HG03135 (cell line): ENCODE results near the gene TARS2.

Source experiments
- ATAC-seq: cut with Tn5 transposase; IDR thresholded peaks from one replicate; pipeline ENCODE4 v1.9.1; 2021; ENCODE audit warnings: mild to moderate bottlenecking, moderate library complexity; ENCODE audit not compliant: unreplicated experiment

TARS2 gene

GRCh38 chr1:150507912-150508864 is 21.0 kb downstream of the TARS2 start, which contains the start of gene ECM1:
Gene ECM1 (plus strand): TSS chr1:150508109. CDS start chr1:150508210, 101 bp downstream.
- no peak for ATAC-seq

- ATAC-seq = no peak
These were observed 21.8 kb downstream of the TARS2 start for GRCh38 chr1:150508982-150509381.

GRCh38 chr1:150511551-150511950 is 24.3 kb downstream of the TARS2 start:
- ATAC-seq = no peak

GRCh38 chr1:150511985-150512660 is 24.9 kb downstream of the TARS2 start:
- ATAC-seq = no peak

GRCh38 chr1:150512846-150513245 is 25.6 kb downstream of the TARS2 start:
- ATAC-seq = no peak

- no peak for ATAC-seq
These were observed 26.2 kb downstream of the TARS2 start for GRCh38 chr1:150513351-150513791.

GRCh38 chr1:150514260-150514659 is 27.0 kb downstream of the TARS2 start:
- ATAC-seq = no peak

GRCh38 chr1:150514913-150515327 is 27.7 kb downstream of the TARS2 start:
- ATAC-seq = no peak

- ATAC-seq = peak; percentile 93
These were observed 28.3 kb downstream of the TARS2 start, which contains the start of gene FALEC for GRCh38 chr1:150515328-150516049. Gene FALEC (plus strand): TSS chr1:150515752.

GRCh38 chr1:150516050-150516591 is 28.9 kb downstream of the TARS2 start:
- no peak for ATAC-seq

GRCh38 chr1:150516616-150517015 is 29.4 kb downstream of the TARS2 start:
- ATAC-seq = no peak

- ATAC-seq = no peak
These were observed 34.2 kb downstream of the TARS2 start for GRCh38 chr1:150521196-150521968.

GRCh38 chr1:150525348-150525747 is 38.1 kb downstream of the TARS2 start:
- no peak for ATAC-seq

- no peak for ATAC-seq
These were observed 41.0 kb downstream of the TARS2 start for GRCh38 chr1:150528196-150528595.

- no peak for ATAC-seq
These were observed 41.8 kb downstream of the TARS2 start for GRCh38 chr1:150529017-150529416.

GRCh38 chr1:150530491-150531159 is 43.4 kb downstream of the TARS2 start:
- ATAC-seq = no peak

- no peak for ATAC-seq
These were observed 45.6 kb downstream of the TARS2 start for GRCh38 chr1:150532860-150533259.

GRCh38 chr1:150534002-150534401 is 46.8 kb downstream of the TARS2 start:
- ATAC-seq = no peak

GRCh38 chr1:150535511-150536287 is 48.5 kb downstream of the TARS2 start:
- no peak for ATAC-seq
